ENCODE data around the gene LRP6. TPM values are rescaled to one million over a fixed set of nuclear protein-coding genes. Genes with fewer than 3 reads are reported as not detected.

Gene LRP6
- total and polyA plus RNA-seq, 9 donors, result 11.9 to 46.5 (median 40.8) TPM

DNA sequence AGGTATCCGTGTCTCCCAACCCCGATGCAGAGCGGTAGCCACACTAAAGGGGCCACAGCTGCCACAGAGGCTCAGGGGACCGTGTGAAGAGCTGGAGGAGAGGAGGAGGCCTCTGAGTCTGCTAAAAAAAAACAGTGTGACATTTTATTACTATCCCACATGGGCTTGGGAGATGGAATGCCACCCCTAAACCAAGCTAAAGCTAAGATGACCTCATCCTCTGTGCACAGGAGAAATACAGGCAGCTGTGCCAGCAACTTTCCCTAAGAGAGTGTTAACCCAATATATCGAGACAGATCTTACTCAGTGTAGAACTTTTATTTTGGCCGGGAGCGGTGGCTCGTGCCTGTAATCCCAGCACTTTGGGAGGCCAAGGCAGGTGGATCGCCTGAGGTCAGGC, 178.1 kb downstream of the LRP6 start:
- DNase-seq, result no peak
- whole genome bisulfite sequencing, 3 donors, result 86 to 92% (median 92%) methylated on average over 9 of the region's 9 CpGs
- Histone ChIP-seq H3K27me3 (no peaks in the 10 kb centered on the region), H3K9me3 (no peaks in the 10 kb centered on the region), H3K4me1 (ENCODE audit: insufficient read depth) (no peaks in the 10 kb centered on the region), H3K27ac (no peak overlapping the region), H3K36me3 (no peaks in the 10 kb centered on the region), H3K4me3 (no peak overlapping the region)
- intact Hi-C loops (cut with DNase I), result loop anchor here in 1 of 4 donors (10.0 kb wide), 1 partner anchor 236 kb away; no protein-coding TSS in a partner anchor
- TF ChIP-seq CTCF (IDR thresholded peaks at IDR 0.05), result no peak
- TF ChIP-seq POLR2A (IDR thresholded peaks at IDR 0.05), result no peak
- TF ChIP-seq EP300 (IDR thresholded peaks at IDR 0.05), result no peak

GRCh38 chr12:12088147-12088546, 178.7 kb downstream of the LRP6 start:
- Histone ChIP-seq H3K9me3 (no peaks in the 10 kb centered on the region), H3K36me3 (no peaks in the 10 kb centered on the region), H3K27ac (no peak overlapping the region), H3K4me1 (ENCODE audit: insufficient read depth) (no peaks in the 10 kb centered on the region), H3K27me3 (no peaks in the 10 kb centered on the region), H3K4me3 (no peak overlapping the region)
- intact Hi-C loops (cut with DNase I), result loop anchor here in 1 of 4 donors (10.0 kb wide), 1 partner anchor 237 kb away; no protein-coding TSS in a partner anchor
- no peak for TF ChIP-seq EP300 (IDR thresholded peaks at IDR 0.05)
- TF ChIP-seq CTCF (IDR thresholded peaks at IDR 0.05), result no peak
- TF ChIP-seq POLR2A (IDR thresholded peaks at IDR 0.05), result no peak
- DNase-seq, result no peak
- 92 to 95% (median 93%) methylated on average over 10 of the region's 10 CpGs for whole genome bisulfite sequencing, 3 donors

DNA sequence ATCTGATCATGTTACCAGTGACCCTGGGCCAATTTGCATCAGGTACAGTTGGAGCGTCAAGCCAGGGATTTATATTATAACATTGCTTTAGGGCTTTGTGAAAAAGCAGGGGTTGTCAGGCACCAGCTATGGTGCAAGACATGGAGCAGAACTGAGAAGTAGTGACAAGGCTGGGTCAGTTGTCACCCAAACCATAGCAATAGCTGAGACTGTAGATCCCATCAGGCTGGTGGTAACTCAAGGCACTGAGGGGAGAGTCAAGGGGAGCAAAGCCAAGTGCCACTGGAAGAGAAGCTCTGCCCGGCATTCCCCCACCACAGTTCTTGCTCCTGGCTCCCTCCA, 179.2 kb downstream of the LRP6 start:
- no peaks in the 10 kb centered on the region for H3K9me3 ChIP-seq
- no peaks in the 10 kb centered on the region for H3K27me3 ChIP-seq
- no peaks in the 10 kb centered on the region for H3K4me1 ChIP-seq (ENCODE audit: insufficient read depth)
- no peak for TF ChIP-seq CTCF (IDR thresholded peaks at IDR 0.05)
- no peak overlapping the region for H3K4me3 ChIP-seq
- 88 to 100% (median 98%) methylated on average over 2 of the region's 2 CpGs for WGBS, 3 donors
- no peaks in the 10 kb centered on the region for H3K36me3 ChIP-seq
- no peak overlapping the region for H3K27ac ChIP-seq
- intact Hi-C loops (cut with DNase I), result loop anchor here in 1 of 4 donors (10.0 kb wide), 1 partner anchor 237 kb away; no protein-coding TSS in a partner anchor
- no peak for DNase-seq

GRCh38 chr12:12086973-12087692, 179.7 kb downstream of the LRP6 start:
- intact Hi-C loops (cut with DNase I), result loop anchor here in 1 of 4 donors (10.0 kb wide), 1 partner anchor 238 kb away; no protein-coding TSS in a partner anchor
- H3K4me3 ChIP-seq, result no peak overlapping the region
- H3K27me3 ChIP-seq, result no peaks in the 10 kb centered on the region
- TF ChIP-seq CTCF (IDR thresholded peaks at IDR 0.05) (no peak), EP300 (IDR thresholded peaks at IDR 0.05) (no peak), POLR2A (IDR thresholded peaks at IDR 0.05) (no peak)
- no peaks in the 10 kb centered on the region for H3K36me3 ChIP-seq
- H3K4me1 ChIP-seq (ENCODE audit: insufficient read depth), result no peaks in the 10 kb centered on the region
- no peak overlapping the region for H3K27ac ChIP-seq
- 75 to 82% (median 80%) methylated on average over 9 of the region's 9 CpGs for WGBS, 3 donors
- no peak for DNase-seq
- H3K9me3 ChIP-seq, result no peaks in the 10 kb centered on the region

Measured in ovary (tissue), 9 donors.